NCI-H146 treated with DMSO at 0.1 percent for 48 hours (cell line): Measurements from ENCODE around the gene KATNAL2.
"Not testable (repeated sequence)": the region's sequence is repeated elsewhere in the genome, so short reads cannot be mapped to it uniquely, and the experiment has no call there.

Experiments
- DNase-seq: peaks from one replicate; lab custom pipeline; 2025; ENCODE audit not compliant: unreplicated experiment; lab: John Stamatoyannopoulos, UW

Gene KATNAL2

GRCh38 chr18:47030887-47031286, 113.5 kb downstream of the KATNAL2 start:
- not testable (repeated sequence) for DNase-seq

GRCh38 chr18:47032945-47033344, 115.5 kb downstream of the KATNAL2 start:
- no peak for DNase-seq

GRCh38 chr18:47034591-47034990, 117.2 kb downstream of the KATNAL2 start:
- DNase-seq, result not testable (repeated sequence)

GRCh38 chr18:47035156-47035671, 117.8 kb downstream of the KATNAL2 start, which contains the start of gene ELOA2:
TSS of gene ELOA2 (minus strand) at chr18:47035621. CDS start at chr18:47035264, 357 bp downstream.
- no peak for DNase-seq

GRCh38 chr18:47036298-47036874, 119.0 kb downstream of the KATNAL2 start:
- peak; percentile 28 for DNase-seq

GRCh38 chr18:47036927-47037578, 119.7 kb downstream of the KATNAL2 start:
- no peak for DNase-seq

- no peak for DNase-seq
Measured at GRCh38 chr18:47040982-47041381, 123.6 kb downstream of the KATNAL2 start.

GRCh38 chr18:47050468-47050867, 133.1 kb downstream of the KATNAL2 start:
- DNase-seq, result peak; percentile 47

- no peak for DNase-seq
Measured at GRCh38 chr18:47054369-47054768, 137.0 kb downstream of the KATNAL2 start.

GRCh38 chr18:47062471-47062870, 145.1 kb downstream of the KATNAL2 start:
- DNase-seq, result no peak

GRCh38 chr18:47063096-47063495, 145.7 kb downstream of the KATNAL2 start:
- no peak for DNase-seq

- DNase-seq, result no peak
Measured at GRCh38 chr18:47067648-47068047, 150.2 kb downstream of the KATNAL2 start.

- peak; percentile 4 for DNase-seq
Measured at GRCh38 chr18:47075098-47075883, 157.9 kb downstream of the KATNAL2 start.

- no peak for DNase-seq
Measured at GRCh38 chr18:47077111-47077510, 159.7 kb downstream of the KATNAL2 start.

- no peak for DNase-seq
Measured at GRCh38 chr18:47080872-47081271, 163.5 kb downstream of the KATNAL2 start.

- no peak for DNase-seq
Measured at GRCh38 chr18:47081578-47081977, 164.2 kb downstream of the KATNAL2 start.

GRCh38 chr18:47087676-47088075, 170.3 kb downstream of the KATNAL2 start:
- DNase-seq, result no peak

GRCh38 chr18:47095810-47096209, 178.4 kb downstream of the KATNAL2 start:
- no peak for DNase-seq

GRCh38 chr18:47100212-47100831, 182.9 kb downstream of the KATNAL2 start:
- DNase-seq, result peak; percentile 17

- no peak for DNase-seq
Measured at GRCh38 chr18:47108373-47108772, 191.0 kb downstream of the KATNAL2 start.

GRCh38 chr18:47108998-47109405, 191.6 kb downstream of the KATNAL2 start:
- DNase-seq, result no peak
